ENCODE measurements around the gene CA10.

CA10 gene

DNA sequence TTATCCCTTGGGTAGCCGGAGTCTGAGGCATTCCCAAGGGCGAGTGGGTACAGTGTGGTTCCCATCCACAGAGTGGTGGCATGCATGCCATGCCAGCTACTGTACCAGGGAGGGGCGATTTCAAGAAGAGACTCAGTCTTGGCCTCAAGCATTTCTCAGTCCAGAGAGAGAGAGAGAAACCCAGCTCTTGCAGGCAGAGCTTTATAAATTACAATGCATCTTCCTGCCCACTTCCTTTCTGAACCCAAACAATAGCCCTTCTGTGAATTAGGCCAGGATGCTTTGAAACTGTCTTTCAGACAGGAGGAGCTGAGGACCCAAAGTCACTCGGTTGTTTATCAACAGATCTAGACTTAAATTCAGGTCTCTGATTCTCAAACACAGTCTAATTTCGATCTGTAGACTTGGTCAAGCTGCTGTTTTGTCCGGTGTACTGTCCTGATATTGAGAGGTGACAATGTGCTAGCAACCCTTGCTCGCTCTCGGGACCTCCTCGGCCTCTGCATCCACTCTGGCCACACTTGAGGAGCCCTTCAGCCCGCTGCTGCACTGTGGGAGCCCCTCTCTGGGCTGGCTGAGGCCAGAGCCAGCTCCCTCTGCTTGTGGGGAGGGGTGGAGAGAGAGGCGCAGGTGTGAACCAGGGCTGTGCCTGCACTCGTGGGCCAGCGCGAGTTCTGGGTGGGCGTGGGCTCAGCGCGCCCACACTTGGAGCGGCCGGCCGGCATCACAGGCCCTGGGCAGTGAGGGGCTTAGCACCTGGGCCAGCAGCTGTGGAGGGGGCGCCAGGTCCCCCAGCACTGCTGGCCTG lies 490.2 kb downstream of the CA10 start:
- DNase-seq: no peak

DNA sequence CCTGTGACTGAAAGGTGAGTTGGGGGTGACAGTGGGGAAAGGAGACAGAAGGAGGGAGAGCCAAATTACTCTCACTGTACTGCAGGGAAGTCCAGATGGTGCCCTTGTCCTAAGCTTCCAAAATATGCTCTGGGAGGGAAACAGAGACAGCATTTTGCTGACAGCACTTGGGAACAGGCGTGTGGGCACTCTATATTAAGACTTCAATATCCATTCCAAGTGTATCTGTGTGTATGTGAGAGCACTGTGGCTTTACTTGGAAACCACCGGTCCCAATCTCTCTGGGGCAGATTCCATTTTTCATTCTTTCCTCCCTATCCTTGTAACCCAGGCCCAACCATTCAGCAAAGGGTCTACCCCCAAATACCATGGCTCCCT lies 490.8 kb downstream of the CA10 start:
- DNase-seq: no peak

DNA sequence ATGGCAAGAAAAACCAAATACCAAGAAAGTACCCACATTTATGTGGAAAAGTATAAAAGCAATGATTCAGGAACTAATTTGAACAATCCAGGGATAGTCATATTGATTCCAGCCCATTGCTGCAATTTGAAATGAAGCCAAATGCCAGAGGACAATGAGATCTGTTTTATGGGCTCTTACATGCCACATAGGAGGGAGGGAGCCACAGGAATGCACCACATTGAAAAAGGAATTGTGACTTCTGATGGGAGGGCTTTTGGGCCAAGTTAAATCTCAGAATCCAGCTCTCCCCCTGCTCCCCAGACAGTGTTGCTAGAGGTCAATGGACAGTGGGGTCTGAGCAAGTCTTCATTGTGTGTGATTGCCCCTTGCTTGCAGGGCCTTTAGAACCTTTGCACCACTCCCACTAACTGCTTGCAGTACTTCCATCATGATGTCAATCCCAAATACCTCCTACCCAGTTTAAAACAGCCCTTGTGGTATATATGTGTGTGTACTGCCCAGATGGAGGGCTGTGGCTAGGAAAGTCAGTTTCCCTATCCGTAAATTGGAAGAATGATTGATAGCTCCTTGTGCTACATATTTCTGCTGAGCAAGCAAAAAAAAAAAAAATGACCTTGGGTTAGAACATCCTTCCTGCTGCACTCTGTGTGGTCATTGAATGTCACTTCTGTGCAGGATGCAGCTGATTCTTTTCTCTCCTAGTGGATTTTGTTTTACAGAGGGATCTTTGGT lies 491.4 kb downstream of the CA10 start:
- DNase-seq: no peak

DNA sequence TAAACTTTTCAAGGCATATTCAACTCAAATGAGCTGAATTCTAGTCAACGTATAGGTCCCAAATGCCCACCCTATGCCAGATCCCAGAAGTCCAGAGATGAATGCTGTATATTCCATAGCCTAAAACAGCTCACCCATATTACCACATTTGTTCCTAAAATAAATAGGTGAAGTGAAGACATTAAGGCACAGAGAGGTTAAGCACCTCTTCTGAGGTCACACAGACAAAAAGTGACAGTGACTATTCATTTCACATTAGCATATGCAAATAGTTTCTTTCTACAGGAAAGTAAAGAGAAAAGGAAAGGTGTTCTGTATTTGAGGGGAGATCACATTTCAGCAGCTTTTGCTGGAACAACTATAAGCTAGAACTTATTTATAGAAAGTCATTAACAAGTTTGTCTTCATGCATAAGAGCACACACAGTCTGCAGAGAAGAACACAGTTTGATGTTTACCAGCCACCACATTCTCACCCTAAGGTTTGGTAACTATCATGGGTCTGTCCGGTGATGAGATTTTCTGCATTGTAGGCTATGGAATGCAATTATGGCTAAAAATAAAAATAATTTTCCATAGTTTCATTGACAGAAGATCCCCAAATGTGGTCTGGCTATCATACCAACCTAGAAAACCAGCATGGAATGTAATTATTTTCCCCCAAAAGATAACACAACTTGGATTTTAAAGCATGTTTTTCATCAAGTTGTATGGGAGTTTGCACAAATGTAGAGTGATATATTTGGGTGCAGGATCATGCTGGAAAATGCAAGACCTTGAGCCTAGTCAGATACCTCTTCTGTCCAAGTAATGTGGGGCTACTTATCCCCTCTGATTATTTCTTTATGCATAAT lies 496.1 kb downstream of the CA10 start:
- DNase-seq: no peak

DNA sequence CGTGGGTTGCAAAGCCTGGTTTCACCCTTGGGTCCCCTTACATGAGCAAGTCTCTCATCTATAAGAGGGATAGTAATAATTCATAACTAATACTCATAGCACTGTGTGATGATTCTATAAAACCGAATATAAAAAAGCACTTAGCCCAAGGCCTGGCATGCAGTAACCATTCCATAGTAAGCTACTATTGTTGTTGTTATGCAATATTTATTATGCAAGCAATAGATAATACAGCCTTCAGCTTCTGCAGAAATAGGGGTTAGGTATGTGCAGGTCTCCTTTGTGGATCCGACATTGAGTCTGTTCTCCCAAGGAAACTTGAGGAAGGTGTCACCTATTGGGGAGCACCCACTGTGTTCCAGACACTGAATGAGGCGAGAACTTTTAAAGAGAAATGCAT lies 497.1 kb downstream of the CA10 start:
- DNase-seq: no peak

DNA sequence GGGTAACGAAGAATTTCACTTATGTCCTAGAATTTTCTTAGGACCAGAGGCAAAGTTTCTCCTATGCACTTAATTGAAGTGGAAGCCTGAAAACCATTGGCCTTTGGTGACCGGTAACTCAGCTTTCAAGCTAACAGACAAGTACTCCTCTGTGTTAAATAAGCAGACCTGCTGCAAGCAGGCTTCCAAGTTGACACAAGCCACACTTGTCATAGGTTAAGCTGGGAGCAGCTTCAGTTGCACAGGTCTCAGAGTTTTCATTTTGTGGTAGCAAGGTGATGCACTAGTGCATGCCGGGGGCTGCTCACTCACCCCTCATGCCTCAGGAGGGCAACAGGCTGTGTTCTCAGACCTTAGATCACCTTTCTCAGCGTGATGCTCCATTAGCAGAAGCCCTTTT lies 498.2 kb downstream of the CA10 start:
- DNase-seq: no peak

DNA sequence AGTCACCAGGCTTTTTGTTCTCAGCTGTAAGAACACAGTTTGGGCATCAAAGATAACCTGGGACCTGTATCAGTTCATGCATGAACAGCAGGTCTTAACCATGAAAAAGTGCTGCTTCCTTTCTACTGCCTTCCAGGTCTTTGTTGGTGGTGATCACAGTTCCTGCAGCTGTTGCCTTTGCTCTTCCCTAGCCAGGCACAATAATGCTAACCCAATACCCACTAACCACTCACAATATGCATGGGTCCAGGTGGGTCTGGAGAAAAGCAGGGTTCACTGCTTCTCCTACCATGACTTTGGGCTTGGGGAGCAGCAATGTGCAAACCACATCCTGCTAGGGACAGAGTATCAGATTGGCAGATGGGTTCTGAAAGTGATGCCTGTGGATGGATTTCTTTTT lies 501.3 kb downstream of the CA10 start:
- DNase-seq: no peak

DNA sequence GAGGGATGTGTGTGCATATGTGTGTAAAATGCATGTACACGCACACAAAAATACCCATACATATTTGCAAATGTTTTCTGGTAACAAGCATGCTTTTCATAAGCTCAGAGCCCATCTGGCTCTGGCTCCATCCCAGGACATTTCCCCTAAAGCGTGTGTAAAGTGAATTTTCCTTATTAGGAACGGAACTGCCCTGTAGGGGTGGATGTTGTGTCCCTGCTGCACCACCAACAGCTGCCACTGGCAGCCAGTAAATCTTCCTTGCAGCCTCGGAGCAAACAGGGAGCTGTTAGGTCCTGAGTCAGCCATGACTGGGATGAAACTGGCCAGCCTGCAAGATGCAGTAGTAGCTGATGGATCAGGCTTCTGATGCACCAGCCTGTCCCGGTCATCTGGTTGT lies 504.6 kb downstream of the CA10 start:
- no peak for DNase-seq

DNA sequence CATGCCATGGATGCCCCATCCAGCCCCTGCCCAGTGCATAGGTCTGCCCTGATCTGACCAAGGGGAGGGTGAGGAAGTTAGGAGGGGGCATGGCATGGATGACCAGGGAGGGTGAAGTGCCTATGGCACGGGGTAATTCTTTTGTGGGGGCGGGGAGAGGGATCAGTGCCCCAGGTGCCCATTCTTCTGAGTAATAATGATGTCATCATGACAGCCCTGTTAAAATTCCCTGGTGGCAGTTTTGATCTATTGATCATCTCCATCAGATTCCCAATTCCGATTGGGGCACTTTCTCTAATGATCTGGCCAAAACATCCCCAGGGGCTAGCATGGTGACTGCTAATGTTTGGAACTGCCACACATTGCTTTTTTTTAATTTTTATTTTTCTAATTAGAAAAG lies 506.0 kb downstream of the CA10 start:
- no peak for DNase-seq

DNA sequence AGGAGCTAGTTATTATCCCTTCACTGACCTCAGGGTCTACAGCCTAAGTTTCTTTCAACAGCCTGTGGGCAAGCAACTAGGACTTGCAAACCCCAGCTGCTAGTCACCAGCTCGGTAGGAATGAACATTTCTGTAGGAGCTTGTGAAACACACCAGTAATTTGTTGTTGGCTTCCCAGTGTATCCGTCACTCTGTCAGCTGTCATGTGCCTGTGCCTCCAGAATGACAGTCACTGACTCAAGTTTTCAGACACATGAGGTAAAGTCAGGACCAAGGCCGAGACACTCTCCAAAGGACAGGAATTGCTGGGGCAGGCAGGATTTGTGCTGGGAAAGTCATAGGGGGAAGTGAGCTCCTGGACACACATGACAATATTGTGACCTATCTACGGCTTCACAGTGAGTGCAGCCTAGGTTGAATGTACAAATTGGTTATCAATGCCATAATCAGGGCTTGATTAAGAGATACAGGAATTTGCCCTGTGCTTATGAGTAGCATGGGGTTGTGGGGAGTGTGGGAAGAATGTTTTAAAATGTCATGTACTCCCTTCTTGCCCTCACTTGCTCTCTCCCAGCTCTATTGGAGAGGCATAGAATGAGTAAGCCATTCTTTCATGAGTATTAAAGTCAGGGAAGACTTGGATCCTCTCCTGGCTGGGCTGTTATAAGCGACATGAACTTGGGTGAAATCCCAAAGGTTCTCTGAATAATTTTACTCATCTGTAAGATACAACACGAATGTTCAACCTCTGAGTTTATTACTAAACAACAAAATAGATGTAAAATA lies 506.8 kb downstream of the CA10 start:
- no peak for DNase-seq

DNA sequence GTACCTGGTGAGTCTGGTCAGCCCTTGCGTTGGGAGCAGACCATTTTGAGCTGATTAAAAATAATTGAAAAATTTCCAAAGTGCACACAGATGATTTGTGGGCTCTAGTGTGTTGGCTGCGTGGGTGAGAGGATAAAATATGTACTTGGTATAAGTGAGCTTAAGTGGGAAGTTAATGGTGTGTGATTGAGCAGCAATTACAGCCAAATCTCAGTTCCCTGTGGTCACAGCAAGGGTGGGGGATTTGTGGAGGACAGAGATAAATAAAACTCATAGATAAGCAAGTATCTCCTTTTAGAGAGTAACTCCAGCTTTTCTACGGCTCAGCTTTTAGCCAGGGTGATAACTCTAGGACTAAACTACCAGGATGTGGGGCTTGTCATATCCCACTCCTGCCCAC lies 507.7 kb downstream of the CA10 start:
- no peak for DNase-seq

DNA sequence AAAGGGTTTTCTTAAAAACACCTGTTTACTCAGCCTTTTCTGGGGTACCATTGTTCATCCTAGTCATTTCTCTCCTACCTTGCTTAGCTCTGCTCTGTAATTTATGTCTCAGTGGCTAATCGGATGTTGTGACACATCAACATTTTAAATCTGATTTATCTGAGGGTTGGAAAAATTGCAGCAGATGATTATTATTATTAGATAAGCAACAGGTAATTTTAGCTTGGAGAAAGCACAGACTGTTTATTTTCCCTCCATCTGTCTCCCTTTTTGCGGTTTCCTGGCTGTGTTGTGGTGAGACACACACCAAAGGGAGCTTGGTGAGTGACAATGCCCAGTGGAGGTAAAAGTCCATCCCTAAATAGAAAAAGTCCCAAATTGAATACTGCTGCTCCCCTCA lies 508.3 kb downstream of the CA10 start:
- DNase-seq: no peak

DNA sequence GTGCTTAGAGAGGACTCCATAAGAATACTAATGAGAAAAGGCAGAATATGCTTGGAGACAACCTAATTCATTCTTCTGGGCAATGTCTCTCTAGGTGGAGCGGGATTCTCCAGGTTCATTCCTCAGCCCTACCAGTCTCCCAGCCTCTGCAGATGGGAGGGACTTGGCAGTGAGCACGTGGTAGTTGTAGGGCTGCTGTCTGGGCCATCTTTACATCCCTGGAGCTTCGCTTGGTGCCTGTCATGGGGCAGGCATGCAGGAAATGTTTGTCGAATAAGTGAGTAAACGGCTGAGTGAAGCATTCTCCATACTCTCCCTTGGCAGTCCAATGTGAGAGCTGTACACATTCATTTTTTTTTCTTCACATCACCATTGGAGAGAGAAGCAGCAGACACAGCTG lies 510.7 kb downstream of the CA10 start:
- DNase-seq: no peak

DNA sequence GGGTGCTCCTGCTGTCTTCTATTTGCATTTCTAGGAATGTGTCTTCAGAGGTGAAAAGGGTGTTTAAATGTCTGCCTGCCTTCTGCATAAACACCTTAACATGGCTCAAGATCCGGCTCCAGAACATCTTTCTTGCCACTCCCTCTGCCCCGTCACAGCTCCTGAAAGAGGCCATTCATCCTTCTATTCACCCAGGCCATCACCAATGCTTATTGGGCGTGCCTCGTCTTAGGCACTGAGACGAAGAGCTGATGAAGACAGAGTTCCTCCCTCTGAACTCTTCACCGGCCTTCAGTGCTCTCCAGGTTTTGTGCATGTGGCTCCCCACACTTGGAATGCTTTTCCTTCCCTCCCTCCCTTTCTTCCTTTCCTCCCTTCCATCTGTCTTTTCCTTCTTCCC lies 511.4 kb downstream of the CA10 start:
- no peak for DNase-seq

DNA sequence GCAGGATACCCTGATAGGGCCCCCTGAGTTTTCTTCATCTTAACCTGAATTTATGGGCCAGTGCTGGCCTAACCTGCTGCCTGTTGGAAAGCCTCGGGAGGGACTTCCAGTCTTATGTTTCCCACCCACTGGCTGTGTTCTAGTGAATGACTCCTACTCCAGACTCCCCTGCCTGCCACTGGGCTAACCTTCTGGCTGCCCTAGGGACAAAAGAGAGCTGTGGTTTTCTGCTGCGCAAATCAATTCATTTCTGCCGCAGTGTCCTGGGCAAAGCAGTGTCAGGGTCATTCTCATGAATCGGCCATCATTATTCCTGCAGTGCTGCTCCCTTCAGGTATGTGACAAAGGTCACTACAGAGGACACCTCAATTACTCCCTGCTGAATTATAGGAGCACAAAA lies 512.0 kb downstream of the CA10 start:
- no peak for DNase-seq

DNA sequence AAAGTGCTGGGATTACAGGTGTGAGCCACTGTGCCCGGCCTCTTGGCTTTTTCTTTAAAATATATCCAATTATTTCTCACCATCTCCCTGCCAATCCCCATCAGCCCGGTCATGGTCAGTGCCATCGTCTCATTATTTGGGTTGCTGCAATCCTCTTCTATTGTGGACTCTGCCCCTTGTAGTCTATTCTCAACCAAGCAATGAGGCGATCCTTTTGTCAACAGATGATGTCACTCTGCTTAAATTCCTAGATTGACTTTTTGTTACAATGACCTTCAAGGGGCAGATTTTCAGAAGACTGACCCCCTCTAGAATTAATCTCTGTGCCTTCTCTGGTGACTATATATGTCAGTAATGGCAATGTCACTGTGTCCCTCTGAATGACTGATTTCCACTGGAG lies 513.5 kb downstream of the CA10 start:
- DNase-seq: no peak

DNA sequence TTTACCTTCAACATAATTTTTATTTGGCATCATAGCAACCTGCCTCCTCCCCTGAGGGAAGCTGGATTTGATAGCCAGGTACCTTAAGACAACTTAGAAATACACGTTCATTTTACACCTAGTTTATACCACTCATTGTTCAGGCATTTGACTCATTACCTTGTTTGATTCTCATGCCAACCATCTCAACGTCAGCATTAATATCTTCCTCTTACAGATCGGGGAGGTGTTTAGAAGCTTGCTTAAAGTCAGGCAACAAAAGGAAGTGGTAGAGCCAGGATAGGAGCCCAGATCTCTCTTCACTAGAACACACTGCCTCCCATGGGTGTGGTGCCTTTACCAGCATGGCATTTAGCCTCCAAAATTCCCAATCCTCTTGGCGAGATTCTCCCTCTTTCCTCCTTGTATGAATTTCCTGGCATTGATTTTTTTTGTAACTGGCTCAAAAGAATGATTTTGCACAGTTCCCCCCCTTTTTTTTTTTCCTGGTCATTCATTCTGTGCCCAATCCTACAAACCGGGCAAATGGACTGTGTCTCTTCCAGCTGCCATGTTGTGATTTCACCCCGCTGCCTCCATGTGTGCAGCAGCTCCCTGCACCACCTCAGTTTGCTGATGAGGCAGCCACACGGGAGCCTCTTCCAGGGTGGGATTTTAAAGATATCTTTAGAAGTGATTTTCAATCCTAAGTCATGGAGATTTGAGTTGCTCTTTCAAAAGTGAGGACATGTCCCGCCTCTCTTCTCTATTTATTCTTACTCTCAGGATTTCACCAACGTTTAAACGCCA lies 514.6 kb downstream of the CA10 start:
- no peak for DNase-seq

DNA sequence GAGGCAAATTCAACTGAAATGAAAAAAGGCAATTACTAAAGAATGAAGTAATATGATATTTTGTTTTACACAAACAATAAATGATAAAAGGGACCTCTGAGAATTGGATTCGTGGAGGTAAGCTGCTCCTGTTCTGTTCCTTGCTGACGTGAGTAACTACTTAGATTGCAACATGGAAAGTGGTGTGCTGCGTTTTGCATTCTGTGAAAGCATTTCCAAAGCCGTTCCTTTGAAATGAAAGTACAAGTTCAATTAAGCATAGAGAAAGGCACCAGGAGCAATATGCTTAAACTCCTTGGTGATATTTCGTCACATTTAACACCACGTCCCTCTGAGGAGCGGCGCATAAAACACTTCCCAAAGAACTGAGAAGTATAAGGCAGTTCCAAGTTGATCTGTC lies 516.5 kb downstream of the CA10 start:
- no peak for DNase-seq

DNA sequence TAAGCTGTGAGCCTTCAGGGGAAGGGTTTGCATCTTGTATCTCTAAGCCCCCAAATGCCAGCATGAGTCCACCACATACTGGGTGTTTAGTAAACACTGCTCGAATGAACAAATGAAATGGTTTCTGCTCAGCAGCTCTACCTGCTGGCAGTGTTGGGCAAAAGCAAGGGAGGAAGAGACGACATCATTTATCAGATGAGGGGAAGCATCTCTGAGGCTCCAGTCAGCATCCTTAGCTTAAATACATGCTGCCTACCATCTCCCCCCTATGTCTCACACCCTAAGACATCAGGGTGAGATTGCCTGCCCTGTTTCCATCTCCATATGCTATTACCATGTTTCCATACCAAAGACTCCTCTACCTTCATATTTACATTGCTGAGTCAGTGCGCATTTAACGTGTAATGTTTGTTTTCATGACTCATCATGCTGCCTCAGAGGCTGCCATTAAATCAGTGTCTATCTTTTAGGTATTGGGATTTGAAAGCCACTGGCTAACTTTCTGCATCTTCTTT lies 518.3 kb downstream of the CA10 start:
- peak; percentile 3 for DNase-seq

DNA sequence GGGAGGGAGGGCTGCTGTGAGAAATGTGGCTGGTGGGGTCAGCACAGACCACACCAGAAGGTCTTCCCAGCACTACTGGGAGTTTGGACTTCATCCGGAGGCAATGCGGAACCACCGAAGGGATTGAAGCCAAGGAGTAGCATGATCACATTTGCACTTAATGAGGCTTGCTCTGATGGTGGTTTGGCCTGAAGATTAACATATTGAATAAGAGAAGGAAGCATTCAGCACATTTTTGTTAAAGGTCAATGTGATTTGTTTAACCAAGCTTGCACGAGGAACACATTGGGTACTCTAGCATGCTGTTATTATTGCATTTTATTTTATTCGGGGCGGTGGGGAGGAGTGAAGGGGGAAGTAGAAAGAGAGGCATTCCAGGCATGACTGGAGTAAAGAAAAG lies 519.5 kb downstream of the CA10 start:
- DNase-seq: no peak

DNA sequence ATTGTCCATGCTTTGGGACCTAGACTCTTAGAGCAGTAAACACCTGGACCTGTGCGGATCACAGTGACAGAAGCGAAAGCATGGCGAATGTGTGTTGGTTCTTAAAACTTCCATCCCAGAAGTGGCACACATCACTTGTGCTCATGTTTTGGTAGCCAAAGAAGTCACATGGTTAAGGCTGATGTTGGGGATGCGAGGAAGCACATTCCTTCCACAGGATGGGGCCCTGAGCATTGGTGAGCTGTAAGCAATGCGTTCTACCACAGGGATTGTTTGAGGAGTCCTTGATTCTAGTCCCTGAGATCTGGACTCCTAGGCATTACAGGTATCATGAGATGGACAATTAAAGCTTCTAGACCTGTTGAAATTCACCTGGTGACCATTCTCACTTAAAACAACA lies 522.2 kb downstream of the CA10 start:
- DNase-seq: no peak

DNA sequence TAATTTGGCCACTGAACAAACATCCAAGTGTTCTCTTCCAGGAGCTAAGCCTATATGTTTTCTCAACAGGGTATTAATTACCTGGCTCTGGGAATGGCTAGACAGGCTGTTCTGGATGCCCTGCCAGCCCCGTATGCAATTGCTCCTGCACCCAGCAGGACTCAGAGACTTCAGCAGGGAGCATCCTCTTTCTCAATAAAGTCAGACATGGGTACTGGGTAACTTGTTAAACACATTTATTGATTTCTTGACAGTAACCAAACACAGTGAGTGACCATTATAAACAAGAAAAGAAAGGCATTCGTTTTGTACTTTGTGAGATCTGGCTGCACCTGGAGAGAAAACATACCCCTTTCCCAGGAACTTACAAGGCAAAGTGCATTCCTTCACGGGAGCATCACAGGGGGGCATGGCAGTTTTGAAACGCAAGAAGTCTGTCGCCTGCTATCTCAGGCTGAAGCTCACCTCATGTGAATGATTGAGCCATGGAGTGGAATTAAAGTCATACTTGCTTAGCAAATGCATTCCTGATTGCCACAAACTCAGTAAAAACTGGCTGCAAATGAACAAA lies 528.3 kb downstream of the CA10 start:
- DNase-seq: peak; percentile 17
